Measurements from ENCODE around the gene C10orf120.

C10orf120 gene

GRCh38 chr10:122703483-122704448, 4.1 kb upstream of the C10orf120 start:
- peak; percentile 5 to 8 for DNase-seq (ENCODE audit: low read depth in 2 of 2)

GRCh38 chr10:122702275-122702674, 2.6 kb upstream of the C10orf120 start:
- no peak for DNase-seq (ENCODE audit: low read depth in 2 of 2)

- DNase-seq (ENCODE audit: low read depth in 2 of 2): no peak
These were observed 2.0 kb upstream of the C10orf120 start for GRCh38 chr10:122701652-122702051.

- DNase-seq (ENCODE audit: low read depth in 2 of 2): no peak
These were observed 3.0 kb downstream of the C10orf120 start for GRCh38 chr10:122696687-122697086.

GRCh38 chr10:122692744-122693143, 6.9 kb downstream of the C10orf120 start:
- DNase-seq (ENCODE audit: low read depth in 2 of 2): no peak

GRCh38 chr10:122689146-122689820, 10.4 kb downstream of the C10orf120 start:
- DNase-seq (ENCODE audit: low read depth in 2 of 2): no peak

GRCh38 chr10:122688293-122688989, 11.2 kb downstream of the C10orf120 start:
- no peak for DNase-seq (ENCODE audit: low read depth in 2 of 2)

- DNase-seq (ENCODE audit: low read depth in 2 of 2): no peak
These were observed 17.1 kb downstream of the C10orf120 start for GRCh38 chr10:122682522-122682921.

GRCh38 chr10:122678266-122678665, 21.4 kb downstream of the C10orf120 start:
- no peak for DNase-seq (ENCODE audit: low read depth in 2 of 2)

- DNase-seq (ENCODE audit: low read depth in 2 of 2): no peak
These were observed 24.4 kb downstream of the C10orf120 start for GRCh38 chr10:122675278-122675677.

GRCh38 chr10:122674781-122675180, 24.9 kb downstream of the C10orf120 start:
- DNase-seq (ENCODE audit: low read depth in 2 of 2): no peak

- no peak for DNase-seq (ENCODE audit: low read depth in 2 of 2)
These were observed 25.9 kb downstream of the C10orf120 start for GRCh38 chr10:122673731-122674130.

- DNase-seq (ENCODE audit: low read depth in 2 of 2): no peak
These were observed 26.4 kb downstream of the C10orf120 start for GRCh38 chr10:122673269-122673668.

- no peak for DNase-seq (ENCODE audit: low read depth in 2 of 2)
These were observed 27.0 kb downstream of the C10orf120 start for GRCh38 chr10:122672655-122673054.

- no peak for DNase-seq (ENCODE audit: low read depth in 2 of 2)
These were observed 28.3 kb downstream of the C10orf120 start for GRCh38 chr10:122671355-122671754.

GRCh38 chr10:122669842-122670241, 29.8 kb downstream of the C10orf120 start:
- DNase-seq (ENCODE audit: low read depth in 2 of 2): no peak

- DNase-seq (ENCODE audit: low read depth in 2 of 2): no peak
These were observed 30.6 kb downstream of the C10orf120 start for GRCh38 chr10:122669045-122669444.

- no peak for DNase-seq (ENCODE audit: low read depth in 2 of 2)
These were observed 33.7 kb downstream of the C10orf120 start for GRCh38 chr10:122665946-122666345.

- DNase-seq (ENCODE audit: low read depth in 2 of 2): no peak
These were observed 34.3 kb downstream of the C10orf120 start for GRCh38 chr10:122665329-122665860.

GRCh38 chr10:122664501-122664900, 35.1 kb downstream of the C10orf120 start:
- no peak for DNase-seq (ENCODE audit: low read depth in 2 of 2)

GRCh38 chr10:122663516-122664130, 36.0 kb downstream of the C10orf120 start:
- DNase-seq (ENCODE audit: low read depth in 2 of 2): no peak

GRCh38 chr10:122662231-122662630, 37.4 kb downstream of the C10orf120 start:
- DNase-seq (ENCODE audit: low read depth in 2 of 2): no peak

Data from stimulated activated CD8-positive, alpha-beta memory T cell treated with anti-CD3 and anti-CD28 coated beads, Interleukin-7, amount 100 ng/mL, for 4 hours (primary cell).